GM13977 (cell line): ENCODE data around the gene OXA1L.
"Not testable (repeated sequence)": the region's sequence is repeated elsewhere in the genome, so short reads cannot be mapped to it uniquely, and the experiment has no call there.

Experiments used
- DNase-seq: peaks from one replicate; pipeline ENCODE4 v3.0.0; 2012; ENCODE audit warnings: low spot score
- CTCF ChIP-seq: IDR thresholded peaks from 2 replicates; pipeline ENCODE4 v1.5.1; 2012; ENCODE audit warnings: mild to moderate bottlenecking, control low read depth; ENCODE audit not compliant: insufficient read depth; ENCODE audit errors: extremely low read depth, missing control alignments
- in situ Hi-C: fragments of 300-500 bp; cut with MboI; formaldehyde crosslinking; loops from one replicate; pipeline ENCODE4 v1.12.0; 2022; ENCODE audit warnings: low sequenced_read_pairs, low pct_unique_long_range_greater_than_20kb, mixed read lengths, inconsistent platforms; ENCODE audit not compliant: unreplicated experiment

OXA1L gene

GRCh38 chr14:22786685-22787084, 20.2 kb downstream of the OXA1L start:
- in situ Hi-C loops = no loop called here
- no peak for TF ChIP-seq CTCF
- no peak for DNase-seq

- TF ChIP-seq CTCF = no peak
- no peak for DNase-seq
- in situ Hi-C loops = no loop called here
Measured at GRCh38 chr14:22791301-22791700, 24.8 kb downstream of the OXA1L start.

GRCh38 chr14:22792158-22792557, 25.7 kb downstream of the OXA1L start:
- in situ Hi-C loops = no loop called here
- no peak for TF ChIP-seq CTCF
- DNase-seq = no peak

GRCh38 chr14:22793550-22793949, 27.1 kb downstream of the OXA1L start:
- DNase-seq, in situ Hi-C loops: not testable (repeated sequence)

GRCh38 chr14:22793976-22794375, 27.5 kb downstream of the OXA1L start:
- in situ Hi-C loops = no loop called here
- DNase-seq = no peak
- no peak for TF ChIP-seq CTCF

- DNase-seq = peak; percentile 65
- no peak for TF ChIP-seq CTCF
- in situ Hi-C loops = no loop called here
Measured at GRCh38 chr14:22794551-22794951, 28.1 kb downstream of the OXA1L start.

- no peak for DNase-seq
- in situ Hi-C loops = no loop called here
Measured at GRCh38 chr14:22796087-22796707, 29.7 kb downstream of the OXA1L start.

More at GRCh38 chr14:22796087-22796707, 29.7 kb downstream of the OXA1L start:
- no peak for TF ChIP-seq CTCF
